HG03064 (cell line): ENCODE data around the gene ARHGAP22.

Experiments
- ATAC-seq: cut with Tn5 transposase; IDR thresholded peaks from one replicate; pipeline ENCODE4 v1.9.1; 2021; ENCODE audit warnings: low read depth; ENCODE audit not compliant: unreplicated experiment

Gene ARHGAP22

GRCh38 chr10:48517482-48517881 is 87.4 kb downstream of the ARHGAP22 start:
- no peak for ATAC-seq

DNA sequence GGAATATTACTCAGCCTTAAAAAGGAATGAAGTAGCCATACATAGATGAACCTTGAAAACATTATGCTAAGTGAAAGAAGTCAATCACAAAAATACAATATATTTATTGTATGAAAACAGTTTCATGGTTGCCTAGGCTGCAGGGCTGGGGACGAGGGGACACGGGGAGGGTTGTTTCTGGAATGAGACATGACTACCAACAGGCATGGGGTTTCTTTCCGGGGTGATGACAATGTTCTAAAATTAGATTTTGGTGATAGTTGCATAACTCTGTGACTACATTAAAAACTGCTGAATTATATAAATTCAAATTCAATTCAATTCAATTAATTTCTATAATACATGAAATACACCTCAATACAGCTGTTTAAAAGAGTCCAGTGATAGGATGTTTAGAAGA is 88.0 kb downstream of the ARHGAP22 start:
- no peak for ATAC-seq

GRCh38 chr10:48514916-48515315 is 90.0 kb downstream of the ARHGAP22 start:
- ATAC-seq: no peak

DNA sequence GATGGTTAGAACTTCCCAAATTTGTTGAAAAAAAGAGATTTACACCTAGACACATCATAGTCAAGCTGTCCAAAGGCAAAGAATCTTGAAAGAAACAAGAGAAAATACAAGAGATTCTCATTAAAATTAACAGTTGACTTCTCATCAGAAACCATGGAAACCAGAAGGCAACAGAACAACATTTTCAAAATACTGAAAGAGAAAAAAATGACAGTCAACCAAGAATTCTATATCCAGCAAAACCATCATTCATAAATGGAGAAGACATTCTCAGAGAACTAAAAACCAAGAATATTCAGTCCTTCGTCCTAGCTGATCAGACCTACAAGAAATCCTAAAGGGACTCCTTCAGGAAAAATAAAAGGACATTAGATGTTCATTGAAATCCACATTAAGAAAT is 90.6 kb downstream of the ARHGAP22 start:
- ATAC-seq: no peak

DNA sequence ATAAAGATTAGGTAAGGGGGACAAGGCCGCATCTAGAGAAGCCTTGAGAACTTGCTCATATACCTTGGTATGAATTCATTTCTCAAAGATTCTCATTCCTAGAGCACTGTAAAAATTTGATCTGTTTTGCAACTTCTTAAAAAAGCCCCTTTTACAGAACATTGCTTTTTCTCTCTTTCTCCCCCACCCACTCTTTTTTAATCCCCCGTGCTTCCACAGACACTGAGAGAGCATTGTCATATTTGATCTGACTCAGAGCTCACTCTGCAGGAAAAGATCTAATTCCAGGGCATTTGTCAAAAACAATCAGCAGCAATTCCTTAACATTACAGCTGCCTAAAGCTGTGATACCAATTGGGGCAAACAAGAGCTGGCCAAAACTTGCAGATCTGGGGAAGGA is 92.0 kb downstream of the ARHGAP22 start:
- ATAC-seq: no peak

GRCh38 chr10:48511875-48512231 is 93.0 kb downstream of the ARHGAP22 start:
- ATAC-seq: no peak

GRCh38 chr10:48511066-48511874 is 93.6 kb downstream of the ARHGAP22 start:
- ATAC-seq: no peak

- ATAC-seq: no peak
These were observed 94.7 kb downstream of the ARHGAP22 start for GRCh38 chr10:48509974-48510692.

- ATAC-seq: no peak
These were observed 95.8 kb downstream of the ARHGAP22 start for GRCh38 chr10:48508791-48509772.

DNA sequence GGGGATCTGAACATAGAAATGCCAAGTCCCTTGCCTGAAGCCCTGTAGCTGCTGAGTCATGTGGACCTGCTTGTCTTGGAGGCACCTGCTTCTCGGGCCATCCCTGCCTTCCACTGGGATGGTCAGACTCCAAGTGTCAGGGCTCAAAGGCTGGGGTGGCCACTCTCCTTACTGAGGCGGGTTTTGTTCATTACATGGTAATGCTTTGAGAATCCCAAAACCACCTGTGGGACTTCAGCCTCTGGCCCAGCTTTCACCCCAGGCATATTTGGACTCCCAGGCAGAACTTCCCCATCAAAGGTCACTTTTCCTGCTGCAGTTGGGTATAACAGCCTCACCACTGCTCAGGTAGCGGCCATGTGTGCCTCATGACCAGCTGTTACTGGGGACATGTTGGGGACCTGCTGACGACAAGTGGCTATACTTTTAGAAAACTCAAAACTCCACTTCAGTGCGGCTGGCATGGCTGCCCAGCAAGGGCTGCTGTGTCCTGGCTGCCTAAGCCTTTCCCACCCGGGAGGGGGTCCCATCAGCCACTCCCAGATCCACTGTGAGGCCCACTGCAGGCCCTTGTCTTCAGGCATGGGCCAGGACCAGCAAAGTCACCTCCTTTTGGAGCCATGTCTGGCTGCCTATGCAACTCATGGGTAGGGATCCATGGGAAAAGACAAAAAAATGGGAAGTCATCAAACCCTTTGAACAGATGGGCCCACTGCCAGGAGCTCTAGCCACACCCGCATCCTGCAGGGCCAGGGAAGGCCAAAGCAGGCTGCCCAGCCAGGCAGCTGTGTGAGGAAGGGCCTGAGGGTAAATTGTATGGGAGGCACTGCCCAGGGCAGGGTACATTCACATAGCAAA is 96.7 kb downstream of the ARHGAP22 start:
- no peak for ATAC-seq

- ATAC-seq: no peak
These were observed 97.4 kb downstream of the ARHGAP22 start for GRCh38 chr10:48507494-48507893.

DNA sequence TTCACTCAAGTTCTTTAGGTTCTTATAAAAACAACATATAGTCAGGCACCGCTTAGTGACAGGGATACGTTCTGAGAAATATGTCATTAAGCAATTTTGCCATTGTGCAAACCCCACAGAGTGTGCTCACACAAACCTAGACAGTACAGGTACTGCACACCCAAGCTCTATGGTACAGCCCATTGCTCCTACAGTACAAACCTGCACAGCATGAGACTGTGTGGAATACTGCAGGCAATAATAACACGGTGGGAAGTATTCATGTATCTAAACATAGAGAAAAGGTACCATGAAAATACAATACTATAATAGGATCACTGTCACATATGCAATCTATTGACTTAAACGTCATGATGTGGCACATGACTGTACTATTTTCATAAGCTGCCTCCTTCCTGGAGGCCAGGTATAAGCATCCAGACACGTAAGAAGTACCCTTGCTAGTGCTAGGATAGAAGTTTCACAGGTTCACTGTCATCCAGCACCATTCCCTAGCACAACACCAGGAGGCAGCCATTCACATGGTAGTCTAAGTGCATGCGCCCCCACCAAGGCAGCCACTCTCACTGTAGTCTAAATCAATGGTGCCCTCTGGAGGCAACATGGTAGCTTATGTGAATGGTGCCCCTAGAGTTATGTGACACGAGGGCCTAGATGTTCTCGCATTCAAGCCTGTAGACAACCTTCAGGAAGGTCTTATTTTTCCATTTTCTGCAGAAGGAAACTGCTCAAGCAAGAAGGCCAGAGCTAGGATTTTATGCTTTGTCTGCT is 98.5 kb downstream of the ARHGAP22 start:
- ATAC-seq: no peak

DNA sequence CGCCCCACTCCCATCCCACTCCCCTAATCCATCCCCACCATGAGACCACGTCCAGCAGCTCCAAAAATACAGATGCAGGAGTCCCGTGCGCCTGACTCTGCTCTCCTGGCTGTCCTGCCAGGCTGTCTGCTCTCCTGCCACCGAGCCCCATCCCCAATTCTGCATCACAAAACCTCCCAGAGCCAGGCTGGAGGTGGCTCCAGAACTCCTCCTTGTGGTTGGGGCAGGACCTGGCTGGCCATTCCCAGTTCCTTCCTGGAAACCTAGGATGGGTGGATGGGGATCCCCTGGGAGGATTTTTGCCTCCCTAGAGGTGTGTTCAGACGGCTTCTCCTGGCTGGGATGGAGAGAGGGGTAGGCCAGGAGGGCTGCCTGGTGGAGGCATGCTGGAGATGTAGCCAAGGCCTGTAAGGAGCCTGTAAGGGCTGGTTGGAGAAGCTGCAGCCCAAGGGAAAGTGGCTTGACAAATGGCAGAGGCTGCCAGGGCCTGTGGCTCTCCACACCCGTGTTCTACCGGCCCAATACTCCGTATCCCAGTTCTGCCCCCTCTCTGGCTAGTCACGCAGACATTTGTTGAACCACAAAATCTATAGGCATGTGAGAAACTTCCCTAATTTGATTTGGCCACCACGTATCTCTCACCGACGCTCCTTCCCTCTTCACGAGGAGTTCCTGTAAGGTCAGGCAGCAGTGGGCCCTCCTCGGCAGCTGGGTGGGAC is 99.3 kb downstream of the ARHGAP22 start:
- no peak for ATAC-seq

GRCh38 chr10:48504141-48504885 is 100.6 kb downstream of the ARHGAP22 start:
- ATAC-seq: no peak

GRCh38 chr10:48503293-48503911 is 101.5 kb downstream of the ARHGAP22 start:
- ATAC-seq: no peak

GRCh38 chr10:48502791-48503190 is 102.1 kb downstream of the ARHGAP22 start:
- ATAC-seq: no peak
